ENCODE measurements around the gene CEP135.

Gene CEP135

GRCh38 chr4:55996646-55997045, 47.9 kb downstream of the CEP135 start:
- no peak overlapping the region for H3K4me3 ChIP-seq (ENCODE audit: low read depth, low read length)
- DNase-seq (ENCODE audit: low read depth) = no peak
- no peak for TF ChIP-seq CTCF (IDR thresholded peaks at IDR 0.05; ENCODE audit: low read depth, low read length, missing control alignments)

- DNase-seq (ENCODE audit: low read depth) = no peak
- no peak overlapping the region for H3K4me3 ChIP-seq (ENCODE audit: low read depth, low read length)
- no peak for TF ChIP-seq CTCF (IDR thresholded peaks at IDR 0.05; ENCODE audit: low read depth, low read length, missing control alignments)
Measured at GRCh38 chr4:56003606-56004005, 54.9 kb downstream of the CEP135 start.

- H3K4me3 ChIP-seq (ENCODE audit: low read depth, low read length) = no peak overlapping the region
- no peak for TF ChIP-seq CTCF (IDR thresholded peaks at IDR 0.05; ENCODE audit: low read depth, low read length, missing control alignments)
- DNase-seq (ENCODE audit: low read depth) = no peak
Measured at GRCh38 chr4:56004235-56004634, 55.5 kb downstream of the CEP135 start.

- no peak for TF ChIP-seq CTCF (IDR thresholded peaks at IDR 0.05; ENCODE audit: low read depth, low read length, missing control alignments)
- DNase-seq (ENCODE audit: low read depth) = no peak
- H3K4me3 ChIP-seq (ENCODE audit: low read depth, low read length) = no peak overlapping the region
Measured at GRCh38 chr4:56007154-56007553, 58.4 kb downstream of the CEP135 start.

- DNase-seq (ENCODE audit: low read depth) = no peak
- no peak for TF ChIP-seq CTCF (IDR thresholded peaks at IDR 0.05; ENCODE audit: low read depth, low read length, missing control alignments)
- no peak overlapping the region for H3K4me3 ChIP-seq (ENCODE audit: low read depth, low read length)
Measured at GRCh38 chr4:56008206-56008605, 59.5 kb downstream of the CEP135 start.

- no peak for TF ChIP-seq CTCF (IDR thresholded peaks at IDR 0.05; ENCODE audit: low read depth, low read length, missing control alignments)
- DNase-seq (ENCODE audit: low read depth) = no peak
Measured at GRCh38 chr4:56026596-56026995, 77.9 kb downstream of the CEP135 start.

GRCh38 chr4:56028165-56028564, 79.4 kb downstream of the CEP135 start:
- TF ChIP-seq CTCF (IDR thresholded peaks at IDR 0.05; ENCODE audit: low read depth, low read length, missing control alignments) = no peak
- no peak for DNase-seq (ENCODE audit: low read depth)
- H3K4me3 ChIP-seq (ENCODE audit: low read depth, low read length) = no peak overlapping the region

More at GRCh38 chr4:56026596-56026995, 77.9 kb downstream of the CEP135 start:
- no peak overlapping the region for H3K4me3 ChIP-seq (ENCODE audit: low read depth, low read length)

Measured in GM12864 (cell line).